GM18951 (cell line): ENCODE data around the gene PPP6R1.
A peak's percentile ranks its signal among the peaks of the same experiment; 100 is the strongest.
"Not testable (repeated sequence)": the region's sequence is repeated elsewhere in the genome, so short reads cannot be mapped to it uniquely, and the experiment has no call there.

Experiments used
- POLR2A ChIP-seq: IDR thresholded peaks from 4 replicates; pipeline ENCODE4 v1.6.1; 2011; ENCODE audit warnings: mild to moderate bottlenecking; ENCODE audit not compliant: insufficient read length, insufficient read depth; ENCODE audit errors: extremely low read depth
- in situ Hi-C: fragments of 300-500 bp; cut with MboI; formaldehyde crosslinking; loops from one replicate; pipeline ENCODE4 v1.12.0; 2022; ENCODE audit warnings: low sequenced_read_pairs, mixed read lengths, inconsistent platforms; ENCODE audit not compliant: unreplicated experiment

The PPP6R1 gene

GRCh38 chr19:55226273-55226672 lies 32.5 kb downstream of the PPP6R1 start:
- no peak for TF ChIP-seq POLR2A
- in situ Hi-C loops: no loop called here

- no peak for TF ChIP-seq POLR2A
- in situ Hi-C loops: no loop called here
Observed at GRCh38 chr19:55225415-55225958, 33.3 kb downstream of the PPP6R1 start.

- in situ Hi-C loops: not testable (repeated sequence)
Observed at GRCh38 chr19:55224679-55225414, 34.0 kb downstream of the PPP6R1 start.

GRCh38 chr19:55224038-55224665 lies 34.7 kb downstream of the PPP6R1 start:
- in situ Hi-C loops: no loop called here
- no peak for TF ChIP-seq POLR2A

GRCh38 chr19:55223291-55224037 lies 35.4 kb downstream of the PPP6R1 start:
- in situ Hi-C loops: no loop called here
- peak; percentile 9 for TF ChIP-seq POLR2A

GRCh38 chr19:55220525-55220924 lies 38.3 kb downstream of the PPP6R1 start:
- in situ Hi-C loops: no loop called here
- no peak for TF ChIP-seq POLR2A

GRCh38 chr19:55216461-55217198 lies 42.2 kb downstream of the PPP6R1 start:
- TF ChIP-seq POLR2A: no peak
- in situ Hi-C loops: no loop called here

- TF ChIP-seq POLR2A: no peak
- in situ Hi-C loops: no loop called here
Observed at GRCh38 chr19:55213547-55213946, 45.3 kb downstream of the PPP6R1 start.

GRCh38 chr19:55212447-55212846 lies 46.4 kb downstream of the PPP6R1 start:
- TF ChIP-seq POLR2A: no peak
- in situ Hi-C loops: no loop called here

- in situ Hi-C loops: no loop called here
- TF ChIP-seq POLR2A: no peak
Observed at GRCh38 chr19:55209693-55210472, 48.9 kb downstream of the PPP6R1 start.

GRCh38 chr19:55208880-55209692 lies 49.7 kb downstream of the PPP6R1 start, which contains the start of gene PTPRH:
PTPRH (minus strand) TSS chr19:55209501; CDS start chr19:55209433, 68 bp downstream.
- no peak for TF ChIP-seq POLR2A

More at GRCh38 chr19:55208880-55209692, 49.7 kb downstream of the PPP6R1 start, which contains the start of gene PTPRH:
- in situ Hi-C loops: no loop called here
